IMR-90 (cell line): ENCODE results near the gene CDKN2C. TPM values are rescaled to one million over a fixed set of nuclear protein-coding genes. Genes with fewer than 3 reads are reported as not detected.

ENCODE experiments used
- ATAC-seq: fragments of 200-7000 bp; cut with Tn5 transposase; 2 replicates; pipeline ENCODE4 v1.9.1; 2020; ENCODE audit warnings: low read depth, mild to moderate bottlenecking, moderate library complexity
- BruUV-seq: library from RNA; stranded (reverse); fragments of 400-500 nt; replicated peaks from 2 replicates; lab custom pipeline; 2021; lab: Mats Ljungman, UMichigan
- CTCF ChIA-PET: fragments of 300-600 bp; formaldehyde crosslinking; extraction: SDS; loops from one replicate; lab custom pipeline; 2021; ENCODE audit warnings: antibody characterized with exemption; lab: Yijun Ruan, JAX
- POLR2A ChIA-PET: fragments of 300-600 bp; sonication (Branson Sonifier 250); formaldehyde crosslinking; loops from one replicate; lab custom pipeline; 2022; ENCODE audit warnings: antibody characterized with exemption; ENCODE audit not compliant: unreplicated experiment; lab: Charles Lee
- DNase-seq: peaks from one replicate; pipeline ENCODE4 v3.0.0; 2013
- H2AFZ ChIP-seq: replicated peaks from 2 replicates; pipeline ENCODE3; 2013; ENCODE audit warnings: low read length, mild to moderate bottlenecking; ENCODE audit not compliant: poor library complexity
- H2AK5ac ChIP-seq: 2 replicates; pipeline ENCODE4 v1.6.1; 2013; ENCODE audit warnings: low read depth, low read length, inconsistent platforms
- H2AK9ac ChIP-seq: replicated peaks from 2 replicates; pipeline ENCODE3; 2013; ENCODE audit warnings: mild to moderate bottlenecking, low read depth, low read length, moderate library complexity; ENCODE audit not compliant: poor library complexity
- H2BK120ac ChIP-seq: 2 replicates; pipeline ENCODE4 v1.6.1; 2013; ENCODE audit warnings: low read depth, low read length, inconsistent platforms
- H2BK15ac ChIP-seq: 3 replicates; pipeline ENCODE4 v1.6.1; 2013; ENCODE audit warnings: low read depth, low read length, inconsistent platforms
- H2BK20ac ChIP-seq: 2 replicates; pipeline ENCODE4 v1.6.1; 2013; ENCODE audit warnings: low read depth, mild to moderate bottlenecking, inconsistent platforms, low read length, moderate library complexity
- H2BK5ac ChIP-seq: 2 replicates; pipeline ENCODE4 v1.6.1; 2013; ENCODE audit warnings: mild to moderate bottlenecking, low read depth, low read length, inconsistent platforms; ENCODE audit not compliant: poor library complexity, severe bottlenecking
- H3K14ac ChIP-seq: replicated peaks from 2 replicates; pipeline ENCODE4 v1.6.1; 2013; ENCODE audit warnings: low read depth, low read length, inconsistent platforms
- H3K18ac ChIP-seq: 2 replicates; pipeline ENCODE4 v1.6.1; 2013; ENCODE audit warnings: low read depth, low read length, control low read depth
- H3K23ac ChIP-seq: 2 replicates; pipeline ENCODE4 v1.6.1; 2013; ENCODE audit warnings: low read depth, low read length, inconsistent platforms
- H3K27ac ChIP-seq: 2 replicates; pipeline ENCODE4 v1.5.1; 2013; ENCODE audit warnings: mild to moderate bottlenecking, control low read depth, low read length; ENCODE audit not compliant: insufficient read depth
- H3K27me3 ChIP-seq: 2 replicates; pipeline ENCODE4 v1.6.1; 2013; ENCODE audit warnings: low read length; ENCODE audit not compliant: control insufficient read depth, insufficient read depth
- H3K36me3 ChIP-seq: 2 replicates; pipeline ENCODE4 v1.6.1; 2013; ENCODE audit warnings: low read length, mixed read lengths; ENCODE audit not compliant: control insufficient read depth, insufficient read depth
- H3K4ac ChIP-seq: 2 replicates; pipeline ENCODE4 v1.6.1; 2013; ENCODE audit warnings: low read depth, low read length, inconsistent platforms
- H3K4me1 ChIP-seq: 2 replicates; pipeline ENCODE4 v1.6.1; 2013; ENCODE audit warnings: low read length, mixed read lengths; ENCODE audit not compliant: control insufficient read depth, insufficient read depth
- H3K4me2 ChIP-seq: 2 replicates; pipeline ENCODE4 v1.6.1; 2013; ENCODE audit warnings: low read depth, mild to moderate bottlenecking, control low read depth, low read length, moderate library complexity
- H3K4me3 ChIP-seq: 2 replicates; pipeline ENCODE4 v1.5.1; 2013; ENCODE audit warnings: low read depth, mild to moderate bottlenecking, control low read depth, low read length, moderate library complexity; ENCODE audit not compliant: insufficient read depth
- H3K56ac ChIP-seq: 2 replicates; pipeline ENCODE4 v1.6.1; 2013; ENCODE audit warnings: low read length, inconsistent platforms; ENCODE audit not compliant: insufficient read depth; ENCODE audit errors: extremely low read depth
- H3K79me1 ChIP-seq, 2 experiments: 2 replicates each; pipeline ENCODE4 v1.6.1; 2013; ENCODE audit warnings: low read length in 2 of 2, inconsistent platforms in 1 of 2, low read depth in 1 of 2
- H3K9ac ChIP-seq: 2 replicates; pipeline ENCODE4 v1.6.1; 2013; ENCODE audit warnings: low read depth, low read length, control low read depth
- H3K9me1 ChIP-seq: 2 replicates; pipeline ENCODE4 v1.6.1; 2013; ENCODE audit warnings: low read length, inconsistent platforms; ENCODE audit not compliant: insufficient read depth
- H3K9me3 ChIP-seq: 2 replicates; pipeline ENCODE4 v1.6.1; 2013; ENCODE audit warnings: low read length; ENCODE audit not compliant: control insufficient read depth, insufficient read depth
- H4K20me1 ChIP-seq: 2 replicates; pipeline ENCODE4 v1.6.1; 2013; ENCODE audit warnings: low read length, inconsistent platforms; ENCODE audit not compliant: insufficient read depth
- H4K5ac ChIP-seq: 2 replicates; pipeline ENCODE4 v1.6.1; 2013; ENCODE audit warnings: mild to moderate bottlenecking, low read depth, low read length, control low read depth
- H4K8ac ChIP-seq, 2 experiments: 2 replicates each; pipeline ENCODE4 v1.6.1; 2013; ENCODE audit warnings: low read depth in 2 of 2, low read length in 2 of 2, control low read depth in 1 of 2, inconsistent platforms in 1 of 2
- H4K91ac ChIP-seq: 2 replicates; pipeline ENCODE4 v1.6.1; 2013; ENCODE audit warnings: low read depth, low read length, inconsistent platforms; ENCODE audit not compliant: insufficient read depth
- BHLHE40 ChIP-seq: fragments of 150-350 bp; IDR thresholded peaks from 2 replicates; pipeline ENCODE4 v1.6.1; 2016; ENCODE audit warnings: mild to moderate bottlenecking, low read depth, low read length
- CEBPB ChIP-seq: IDR thresholded peaks from 2 replicates; pipeline ENCODE4 v1.6.1; 2012; ENCODE audit warnings: low read depth, low read length, improper control_type of control experiment
- CHD1 ChIP-seq: IDR thresholded peaks from 2 replicates; pipeline ENCODE4 v1.6.1; 2012; ENCODE audit warnings: low read depth, low read length, improper control_type of control experiment
- FOS ChIP-seq: fragments of 150-350 bp; IDR thresholded peaks from 2 replicates; pipeline ENCODE4 v1.6.1; 2016; ENCODE audit warnings: low read depth, low read length
- MAFK ChIP-seq: IDR thresholded peaks from 2 replicates; pipeline ENCODE4 v1.6.1; 2012; ENCODE audit warnings: low read depth, low read length, improper control_type of control experiment
- MAZ ChIP-seq: IDR thresholded peaks from 2 replicates; pipeline ENCODE4 v1.6.1; 2012; ENCODE audit warnings: low read depth, mild to moderate bottlenecking, low read length, improper control_type of control experiment, moderate library complexity, borderline replicate concordance
- NFE2L2 ChIP-seq: fragments of 150-350 bp; IDR thresholded peaks from 2 replicates; pipeline ENCODE4 v1.6.1; 2016; ENCODE audit warnings: low read depth, mild to moderate bottlenecking, low read length
- POLR2A ChIP-seq: IDR thresholded peaks from 2 replicates; pipeline ENCODE4 v1.6.1; 2012; ENCODE audit warnings: mild to moderate bottlenecking, low read depth, low read length
- RCOR1 ChIP-seq: IDR thresholded peaks from 2 replicates; pipeline ENCODE4 v1.6.1; 2012; ENCODE audit warnings: mild to moderate bottlenecking, low read length, improper control_type of control experiment; ENCODE audit not compliant: insufficient replicate concordance
- RFX5 ChIP-seq: IDR thresholded peaks from 2 replicates; pipeline ENCODE4 v1.8.0; 2012; ENCODE audit warnings: low read depth, mild to moderate bottlenecking, low read length, moderate library complexity
- SMC3 ChIP-seq: fragments of 150-350 bp; IDR thresholded peaks from 2 replicates; pipeline ENCODE4 v1.6.1; 2016; ENCODE audit warnings: low read depth, mild to moderate bottlenecking, antibody characterized with exemption, low read length, moderate library complexity
- WGBS, 2 experiments: methylation state at CpG; one replicate each; pipeline versions ENCODE4 v1.1.5 to v1.1.7; 2013; ENCODE audit warnings: missing lambda C conversion rate in 2 of 2; ENCODE audit not compliant: insufficient read length in 1 of 2; ENCODE audit errors: extremely low coverage in 2 of 2; 5-methylcytosine and 5-hydroxymethylcytosine counted together
- dilution Hi-C: fragments of 300-500 bp; cut with HindIII; formaldehyde crosslinking; loops from one replicate; pipeline ENCODE4 v1.14.3; 2018; ENCODE audit warnings: low sequenced_read_pairs; ENCODE audit not compliant: unreplicated experiment
- in situ Hi-C: fragments of 300-500 bp; cut with MboI; formaldehyde crosslinking; loops from 3 replicates; pipeline ENCODE4 v1.14.3; 2019; ENCODE audit warnings: low sequenced_read_pairs, inconsistent platforms, mixed read lengths
- intact Hi-C: fragments of 100-400 bp; cut with micrococcal nuclease; formaldehyde crosslinking; loops from 2 replicates; pipeline ENCODE4 v1.10.0; 2022
- polyA plus RNA-seq, 3 experiments: library from polyadenylated mRNA; depleted of rRNA; stranded (reverse); fragments of >200 nt; gene quantifications; 2 replicates each; pipeline ENCODE4 v1.2.3, GENCODE V29; 2012; ENCODE audit warnings: low replicate concordance in 1 of 3
- total RNA-seq: library from RNA; depleted of rRNA; stranded (reverse); fragments of >200 nt; gene quantifications from 2 replicates; pipeline ENCODE4 v1.2.3, GENCODE V29; 2012
- TF ChIP-seq, protein P1 (sequence below): conservative IDR thresholded peaks from 2 replicates; pipeline ENCODE4 v1.5.1; 2012; ENCODE audit warnings: mild to moderate bottlenecking, low read depth, low read length, improper control_type of control experiment
- TF ChIP-seq, protein P2 (sequence below): fragments of 150-350 bp; IDR thresholded peaks from 2 replicates; pipeline ENCODE4 v1.6.1; 2016; ENCODE audit warnings: low read depth, mild to moderate bottlenecking, low read length, moderate library complexity, borderline replicate concordance

CDKN2C gene
- total and polyA plus RNA-seq, 2 of the 4 experiments (the other 2 are of a cell fraction): 14.3 to 15.5 TPM

DNA sequence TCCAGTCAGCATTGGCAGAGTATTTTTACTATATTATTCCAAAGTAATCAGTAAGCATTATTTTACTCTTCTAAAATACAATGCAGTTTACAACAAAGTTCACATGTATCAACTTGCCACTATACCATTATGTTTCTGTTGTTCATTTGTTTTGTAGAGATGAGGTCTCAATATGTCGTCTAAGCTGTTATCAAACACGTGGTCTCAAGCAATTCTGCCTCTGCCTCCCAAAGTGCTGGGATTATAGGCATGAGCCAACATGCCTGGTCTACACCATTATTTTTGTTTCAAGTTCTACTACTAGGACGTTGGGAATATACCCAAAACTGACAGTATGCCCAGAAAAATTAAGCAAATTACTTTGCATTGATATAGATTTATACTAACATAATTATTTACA is 29.8 kb upstream of the CDKN2C start:
- H4K91ac ChIP-seq: no peak overlapping the region
- no peak overlapping the region for H3K27ac ChIP-seq
- no peaks in the 10 kb centered on the region for H3K4me1 ChIP-seq
- no peaks in the 10 kb centered on the region for H3K9me3 ChIP-seq
- 100% methylated on average over 1 of the region's 3 CpGs; no CpG with 5 or more reads in 1 of the 2 experiments for WGBS, 2 experiments
- H4K5ac ChIP-seq: no peak overlapping the region
- H2BK5ac ChIP-seq: no peak overlapping the region
- intact Hi-C loops (no loop called here), dilution Hi-C loops (no loop called here), in situ Hi-C loops (no loop called here)
- no peak overlapping the region for H3K14ac ChIP-seq
- peaks cover 4% of the 10 kb centered on the region; the same call in 1 of the 2 replicates for H3K9me1 ChIP-seq
- no peak overlapping the region for H2AK5ac ChIP-seq
- no peak for TF ChIP-seq FOS
- no peak for TF ChIP-seq SMC3
- TF ChIP-seq CHD1: no peak
- no peak for TF ChIP-seq BHLHE40
- TF ChIP-seq POLR2A: no peak
- no peak for TF ChIP-seq RCOR1
- no peak for TF ChIP-seq NFE2L2
- TF ChIP-seq, protein P1, sequence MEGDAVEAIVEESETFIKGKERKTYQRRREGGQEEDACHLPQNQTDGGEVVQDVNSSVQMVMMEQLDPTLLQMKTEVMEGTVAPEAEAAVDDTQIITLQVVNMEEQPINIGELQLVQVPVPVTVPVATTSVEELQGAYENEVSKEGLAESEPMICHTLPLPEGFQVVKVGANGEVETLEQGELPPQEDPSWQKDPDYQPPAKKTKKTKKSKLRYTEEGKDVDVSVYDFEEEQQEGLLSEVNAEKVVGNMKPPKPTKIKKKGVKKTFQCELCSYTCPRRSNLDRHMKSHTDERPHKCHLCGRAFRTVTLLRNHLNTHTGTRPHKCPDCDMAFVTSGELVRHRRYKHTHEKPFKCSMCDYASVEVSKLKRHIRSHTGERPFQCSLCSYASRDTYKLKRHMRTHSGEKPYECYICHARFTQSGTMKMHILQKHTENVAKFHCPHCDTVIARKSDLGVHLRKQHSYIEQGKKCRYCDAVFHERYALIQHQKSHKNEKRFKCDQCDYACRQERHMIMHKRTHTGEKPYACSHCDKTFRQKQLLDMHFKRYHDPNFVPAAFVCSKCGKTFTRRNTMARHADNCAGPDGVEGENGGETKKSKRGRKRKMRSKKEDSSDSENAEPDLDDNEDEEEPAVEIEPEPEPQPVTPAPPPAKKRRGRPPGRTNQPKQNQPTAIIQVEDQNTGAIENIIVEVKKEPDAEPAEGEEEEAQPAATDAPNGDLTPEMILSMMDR: no peak
- no peak for TF ChIP-seq RFX5
- no peak for TF ChIP-seq CEBPB
- TF ChIP-seq, protein P2, sequence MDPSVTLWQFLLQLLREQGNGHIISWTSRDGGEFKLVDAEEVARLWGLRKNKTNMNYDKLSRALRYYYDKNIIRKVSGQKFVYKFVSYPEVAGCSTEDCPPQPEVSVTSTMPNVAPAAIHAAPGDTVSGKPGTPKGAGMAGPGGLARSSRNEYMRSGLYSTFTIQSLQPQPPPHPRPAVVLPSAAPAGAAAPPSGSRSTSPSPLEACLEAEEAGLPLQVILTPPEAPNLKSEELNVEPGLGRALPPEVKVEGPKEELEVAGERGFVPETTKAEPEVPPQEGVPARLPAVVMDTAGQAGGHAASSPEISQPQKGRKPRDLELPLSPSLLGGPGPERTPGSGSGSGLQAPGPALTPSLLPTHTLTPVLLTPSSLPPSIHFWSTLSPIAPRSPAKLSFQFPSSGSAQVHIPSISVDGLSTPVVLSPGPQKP: no peak
- no peak for TF ChIP-seq MAZ
- no peak for TF ChIP-seq MAFK
- H3K79me1 ChIP-seq: peaks cover 33 to 57% of the 10 kb centered on the region in 2 experiments
- no TSS peak for BruUV-seq
- no peak overlapping the region for H2AK9ac ChIP-seq
- H2AFZ ChIP-seq: no peak overlapping the region
- H3K4ac ChIP-seq: no peak overlapping the region
- no peak overlapping the region for H2BK120ac ChIP-seq
- 0 out of 2 replicates have a peak, but pooled peaks cover 2% of the 10 kb centered on the region for H3K36me3 ChIP-seq
- H3K23ac ChIP-seq: no peak overlapping the region
- no peak overlapping the region for H2BK20ac ChIP-seq
- ATAC-seq: no peak
- no peak overlapping the region for H4K8ac ChIP-seq
- H3K4me3 ChIP-seq: no peak overlapping the region
- H3K56ac ChIP-seq: no peak overlapping the region
- ChIA-PET POLR2A (no interaction called here), CTCF (interaction anchor here (1.4 kb wide), 1 partner anchor 11 kb away, joined by 4 read pairs; no protein-coding TSS in a partner anchor)
- H3K9ac ChIP-seq: no peak overlapping the region
- H3K4me2 ChIP-seq: no peak overlapping the region
- H3K18ac ChIP-seq: no peak overlapping the region
- no peaks in the 10 kb centered on the region for H3K27me3 ChIP-seq
- H2BK15ac ChIP-seq: no peak overlapping the region
- DNase-seq: no peak
- peaks cover 2% of the 10 kb centered on the region; the same call in 1 of the 2 replicates for H4K20me1 ChIP-seq
